ENCODE data around the gene MAMDC4. TPM values are rescaled to one million over a fixed set of nuclear protein-coding genes. Genes with fewer than 3 reads are reported as not detected.

The MAMDC4 gene
- polyA plus RNA-seq, 1 donor (not counting 4 experiments of a cell fraction or from before 2014, with no cell fraction given), result 0.49 TPM

DNA sequence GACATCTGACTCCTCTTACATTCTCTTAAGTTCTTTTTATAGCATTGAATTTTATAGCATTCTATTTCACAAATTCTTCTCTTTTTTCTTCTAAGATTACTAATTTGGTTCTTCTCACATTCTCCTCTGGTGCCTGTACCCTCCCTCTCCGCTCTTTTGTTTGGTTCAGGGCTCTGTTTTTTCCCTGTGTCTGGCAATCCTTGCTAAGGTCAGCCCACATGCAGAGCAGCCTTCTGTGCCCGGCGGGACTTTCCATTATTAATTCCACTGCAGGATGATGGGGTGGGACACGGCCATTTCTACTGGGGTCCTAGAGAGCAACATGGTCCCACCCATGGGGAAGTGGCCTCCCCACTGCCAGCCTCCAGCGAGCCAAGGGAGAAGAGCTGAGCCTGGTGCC lies 24.3 kb downstream of the MAMDC4 start:
- Histone ChIP-seq H3K9me1 (ENCODE audit: control insufficient read depth, extremely low read depth, insufficient read depth, low read length) (no peaks in the 10 kb centered on the region), H2AFZ (ENCODE audit: control insufficient read depth, low read length) (no peak overlapping the region), H4K20me1 (ENCODE audit: control insufficient read depth, extremely low read depth, insufficient read depth, low read length) (no peaks in the 10 kb centered on the region), H3K27ac (ENCODE audit: control insufficient read depth, insufficient read depth, low read length) (no peak overlapping the region), H3K4me3 (ENCODE audit: control insufficient read depth in 2 of 3, extremely low read depth in 1 of 3, insufficient read depth in 2 of 3, low read depth in 1 of 3, low read length in 3 of 3) (no peak overlapping the region), H3K9me3 (ENCODE audit: control insufficient read depth, low read depth, low read length) (no peaks in the 10 kb centered on the region), H3K27me3 (ENCODE audit: control insufficient read depth, extremely low read depth, insufficient read depth, low read length) (no peaks in the 10 kb centered on the region), H3K79me2 (ENCODE audit: control insufficient read depth, insufficient read depth, low read length) (no peaks in the 10 kb centered on the region), H3K36me3 (ENCODE audit: control insufficient read depth in 2 of 2, extremely low read depth in 1 of 2, insufficient read depth in 2 of 2, low read length in 2 of 2) (no peaks in the 10 kb centered on the region), H3K4me2 (ENCODE audit: control insufficient read depth, extremely low read depth, insufficient read depth, low read depth, low read length) (no peak overlapping the region), H3K4me1 (ENCODE audit: control insufficient read depth, extremely low read depth, insufficient read depth, low read length) (no peaks in the 10 kb centered on the region), H3K9ac (ENCODE audit: control insufficient read depth, extremely low read depth, insufficient read depth, low read length) (no peak overlapping the region)
- DNase-seq (ENCODE audit: low read depth, low spot score) (no peak), FAIRE-seq (no peak)
- TF ChIP-seq, protein P1, sequence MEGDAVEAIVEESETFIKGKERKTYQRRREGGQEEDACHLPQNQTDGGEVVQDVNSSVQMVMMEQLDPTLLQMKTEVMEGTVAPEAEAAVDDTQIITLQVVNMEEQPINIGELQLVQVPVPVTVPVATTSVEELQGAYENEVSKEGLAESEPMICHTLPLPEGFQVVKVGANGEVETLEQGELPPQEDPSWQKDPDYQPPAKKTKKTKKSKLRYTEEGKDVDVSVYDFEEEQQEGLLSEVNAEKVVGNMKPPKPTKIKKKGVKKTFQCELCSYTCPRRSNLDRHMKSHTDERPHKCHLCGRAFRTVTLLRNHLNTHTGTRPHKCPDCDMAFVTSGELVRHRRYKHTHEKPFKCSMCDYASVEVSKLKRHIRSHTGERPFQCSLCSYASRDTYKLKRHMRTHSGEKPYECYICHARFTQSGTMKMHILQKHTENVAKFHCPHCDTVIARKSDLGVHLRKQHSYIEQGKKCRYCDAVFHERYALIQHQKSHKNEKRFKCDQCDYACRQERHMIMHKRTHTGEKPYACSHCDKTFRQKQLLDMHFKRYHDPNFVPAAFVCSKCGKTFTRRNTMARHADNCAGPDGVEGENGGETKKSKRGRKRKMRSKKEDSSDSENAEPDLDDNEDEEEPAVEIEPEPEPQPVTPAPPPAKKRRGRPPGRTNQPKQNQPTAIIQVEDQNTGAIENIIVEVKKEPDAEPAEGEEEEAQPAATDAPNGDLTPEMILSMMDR (optimal IDR thresholded peaks at IDR 0.05 in 1 of 3, IDR thresholded peaks at IDR 0.05 in 1 of 3, conservative IDR thresholded peaks at IDR 0.05 in 1 of 3; ENCODE audit: extremely low read depth in 1 of 3, insufficient read depth in 2 of 3, low read length in 3 of 3), result no peak
- no peak for TF ChIP-seq EZH2 (IDR thresholded peaks at IDR 0.05; ENCODE audit: low read length)
- dilution Hi-C loops (cut with MboI; ENCODE audit: extremely low pct_ligation_motif_present, low sequenced_read_pairs), result no loop called here

DNA sequence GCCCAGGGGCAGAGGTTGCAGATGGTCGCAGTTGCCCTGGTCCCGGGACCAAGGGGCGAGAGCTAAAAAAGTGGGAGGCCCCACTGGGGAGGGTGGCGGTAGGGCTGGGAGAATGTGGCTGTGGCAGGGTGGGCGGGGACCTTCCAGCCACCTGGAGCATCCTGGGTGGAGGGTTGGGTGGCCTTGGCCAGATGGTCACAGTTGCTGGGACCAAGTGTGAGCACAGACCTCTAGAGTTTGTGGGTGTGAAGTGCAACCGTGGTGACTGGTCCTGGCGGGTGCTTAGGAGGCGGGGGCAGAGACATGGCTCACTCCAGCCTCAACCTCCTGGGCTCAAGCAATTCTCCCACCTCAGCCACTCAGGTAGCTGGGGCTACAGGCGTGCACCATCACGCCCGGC lies 28.5 kb downstream of the MAMDC4 start:
- Histone ChIP-seq H3K36me3 (ENCODE audit: control insufficient read depth in 2 of 2, extremely low read depth in 1 of 2, insufficient read depth in 2 of 2, low read length in 2 of 2) (no peaks in the 10 kb centered on the region), H3K9me1 (ENCODE audit: control insufficient read depth, extremely low read depth, insufficient read depth, low read length) (no peaks in the 10 kb centered on the region), H3K79me2 (ENCODE audit: control insufficient read depth, insufficient read depth, low read length) (no peaks in the 10 kb centered on the region), H3K4me3 (ENCODE audit: control insufficient read depth in 2 of 3, extremely low read depth in 1 of 3, insufficient read depth in 2 of 3, low read depth in 1 of 3, low read length in 3 of 3) (no peak overlapping the region), H2AFZ (ENCODE audit: control insufficient read depth, low read length) (no peak overlapping the region), H3K9ac (ENCODE audit: control insufficient read depth, extremely low read depth, insufficient read depth, low read length) (no peak overlapping the region), H3K27ac (ENCODE audit: control insufficient read depth, insufficient read depth, low read length) (no peak overlapping the region), H3K4me2 (ENCODE audit: control insufficient read depth, extremely low read depth, insufficient read depth, low read depth, low read length) (no peak overlapping the region), H3K27me3 (ENCODE audit: control insufficient read depth, extremely low read depth, insufficient read depth, low read length) (no peaks in the 10 kb centered on the region), H4K20me1 (ENCODE audit: control insufficient read depth, extremely low read depth, insufficient read depth, low read length) (no peaks in the 10 kb centered on the region), H3K9me3 (ENCODE audit: control insufficient read depth, low read depth, low read length) (no peaks in the 10 kb centered on the region), H3K4me1 (ENCODE audit: control insufficient read depth, extremely low read depth, insufficient read depth, low read length) (peaks cover 21% of the 10 kb centered on the region)
- dilution Hi-C loops (cut with MboI; ENCODE audit: extremely low pct_ligation_motif_present, low sequenced_read_pairs), result no loop called here
- no peak for FAIRE-seq
- no peak for DNase-seq (ENCODE audit: low read depth, low spot score)
- TF ChIP-seq, protein P1 (optimal IDR thresholded peaks at IDR 0.05 in 1 of 3, IDR thresholded peaks at IDR 0.05 in 1 of 3, conservative IDR thresholded peaks at IDR 0.05 in 1 of 3; ENCODE audit: extremely low read depth in 1 of 3, insufficient read depth in 2 of 3, low read length in 3 of 3), result no peak
- TF ChIP-seq EZH2 (IDR thresholded peaks at IDR 0.05; ENCODE audit: low read length), result no peak

All from keratinocyte (primary cell).